ENCODE results near the gene PSD2.

PSD2 gene

DNA sequence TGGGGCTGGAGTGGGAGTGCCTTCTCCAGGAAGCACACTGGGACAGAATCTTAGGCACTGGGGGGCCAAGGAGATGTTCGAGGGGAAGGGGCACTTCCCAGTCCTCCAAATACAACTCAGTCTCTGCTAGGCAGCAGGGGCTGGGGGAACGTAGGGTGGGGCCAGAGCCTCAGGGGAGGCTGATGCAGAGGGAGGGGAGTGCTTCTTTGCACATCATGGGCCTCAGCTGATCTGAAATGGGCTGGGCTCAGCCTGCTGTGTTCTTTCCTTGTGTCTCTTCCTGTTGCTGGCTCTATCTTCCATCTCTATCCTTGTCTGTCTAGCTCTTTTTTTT, 15.6 kb downstream of the PSD2 start:
- no peak for DNase-seq (ENCODE audit: low spot score)

DNA sequence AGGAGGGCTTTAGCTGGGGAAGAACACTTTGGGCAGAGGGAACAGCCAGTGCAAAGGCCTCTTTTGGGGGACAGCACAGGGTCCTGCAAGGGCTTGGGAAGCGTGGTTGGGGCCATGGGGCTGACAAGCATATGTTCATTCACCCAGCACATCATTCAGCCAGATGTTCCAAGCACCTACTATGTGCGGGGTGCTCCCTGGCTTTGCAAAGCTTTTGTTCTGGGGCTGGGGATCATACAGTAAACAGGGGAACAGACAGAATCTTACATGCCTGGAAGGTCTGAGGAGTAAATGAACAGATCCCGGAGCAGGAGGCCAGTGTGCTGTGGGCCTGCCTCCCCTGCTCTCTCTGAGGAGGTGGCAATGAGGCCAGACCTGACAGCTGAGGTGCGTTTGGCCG, 16.7 kb downstream of the PSD2 start:
- no peak for DNase-seq (ENCODE audit: low spot score)

DNA sequence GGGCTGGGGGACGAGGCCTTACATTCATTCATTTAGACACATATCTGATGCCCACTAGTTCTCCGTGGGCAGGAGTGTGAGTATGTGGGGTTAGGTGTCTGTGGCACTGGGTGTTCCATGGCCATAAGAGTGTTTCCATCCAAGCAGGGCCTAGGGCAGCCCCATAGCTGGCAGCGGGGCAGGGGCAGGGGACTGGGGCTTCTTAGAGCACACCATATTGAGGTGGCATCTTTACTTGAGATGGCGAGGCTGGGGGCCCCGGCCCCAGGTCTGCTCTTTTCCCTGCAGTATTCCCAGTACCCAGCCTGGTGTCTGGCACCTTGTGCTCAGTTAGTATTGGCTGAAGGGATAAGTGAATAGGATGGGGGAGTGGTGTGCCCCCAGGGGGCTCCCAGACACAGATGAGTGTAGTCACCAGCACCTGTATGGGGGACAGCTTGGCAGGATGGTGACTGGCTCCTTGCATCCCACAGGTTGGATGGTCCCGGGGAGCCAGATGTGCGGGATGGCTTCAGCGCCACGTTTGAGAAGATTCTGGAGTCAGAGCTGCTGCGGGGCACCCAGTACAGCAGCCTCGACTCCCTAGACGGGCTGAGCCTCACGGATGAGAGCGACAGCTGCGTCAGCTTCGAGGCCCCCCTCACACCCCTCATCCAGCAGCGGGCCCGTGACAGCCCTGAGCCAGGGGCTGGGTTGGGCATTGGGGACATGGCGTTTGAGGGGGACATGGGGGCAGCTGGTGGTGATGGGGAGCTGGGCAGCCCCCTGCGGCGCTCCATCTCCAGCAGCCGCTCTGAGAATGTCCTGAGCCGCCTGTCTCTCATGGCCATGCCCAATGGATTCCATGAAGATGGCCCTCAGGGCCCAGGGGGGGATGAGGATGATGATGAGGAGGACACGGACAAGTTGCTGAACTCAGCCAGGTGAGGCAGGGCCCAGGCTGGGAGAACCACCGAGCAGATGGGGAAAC, 17.5 kb downstream of the PSD2 start:
- DNase-seq (ENCODE audit: low spot score) = no peak

DNA sequence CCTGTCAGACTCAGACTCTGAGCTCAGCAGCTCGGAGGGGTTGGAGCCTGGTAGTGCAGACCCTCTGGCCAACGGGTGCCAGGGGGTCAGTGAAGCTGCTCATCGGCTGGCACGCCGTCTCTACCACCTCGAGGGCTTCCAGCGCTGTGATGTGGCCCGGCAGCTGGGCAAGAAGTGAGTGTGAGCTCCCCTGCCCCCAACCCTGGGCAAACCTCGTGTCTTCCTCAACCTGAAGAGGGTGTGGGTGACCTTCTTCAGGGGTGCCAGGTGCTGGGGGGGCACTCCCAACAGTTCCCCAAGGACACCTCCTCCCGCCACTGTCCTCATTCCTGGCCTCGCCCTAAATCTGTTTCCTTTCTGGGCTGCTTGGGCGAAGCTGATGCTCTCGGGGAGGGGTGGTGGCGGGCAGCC, 18.6 kb downstream of the PSD2 start:
- DNase-seq (ENCODE audit: low spot score) = no peak

DNA sequence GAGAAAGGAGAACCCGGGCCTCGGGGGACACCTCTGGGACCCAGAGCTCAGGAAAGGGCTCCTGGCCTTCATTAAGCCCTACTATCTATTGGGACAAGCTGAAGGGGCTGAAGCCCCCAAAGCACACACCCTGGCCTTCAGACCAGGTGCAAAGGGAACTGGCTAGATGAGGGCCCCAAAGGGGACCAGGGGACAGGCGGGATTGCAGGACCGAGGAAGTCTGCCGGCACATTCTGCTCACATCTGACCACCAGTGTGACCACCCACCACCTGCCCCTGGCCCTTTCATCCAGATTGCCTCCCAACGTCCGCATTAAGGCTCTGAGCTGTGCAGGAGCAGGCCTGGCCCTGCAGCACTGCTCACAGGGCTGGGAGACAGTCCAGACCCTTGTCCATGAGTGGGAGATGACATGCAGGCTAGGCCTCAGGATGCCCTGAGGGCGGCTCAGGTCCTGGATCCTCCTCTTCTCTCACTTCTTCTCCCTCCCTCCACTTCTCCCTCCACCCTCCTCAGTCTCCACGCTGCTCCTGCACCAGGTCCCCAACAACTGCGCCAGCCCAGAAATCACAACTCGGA, 19.2 kb downstream of the PSD2 start:
- DNase-seq (ENCODE audit: low spot score) = no peak

DNA sequence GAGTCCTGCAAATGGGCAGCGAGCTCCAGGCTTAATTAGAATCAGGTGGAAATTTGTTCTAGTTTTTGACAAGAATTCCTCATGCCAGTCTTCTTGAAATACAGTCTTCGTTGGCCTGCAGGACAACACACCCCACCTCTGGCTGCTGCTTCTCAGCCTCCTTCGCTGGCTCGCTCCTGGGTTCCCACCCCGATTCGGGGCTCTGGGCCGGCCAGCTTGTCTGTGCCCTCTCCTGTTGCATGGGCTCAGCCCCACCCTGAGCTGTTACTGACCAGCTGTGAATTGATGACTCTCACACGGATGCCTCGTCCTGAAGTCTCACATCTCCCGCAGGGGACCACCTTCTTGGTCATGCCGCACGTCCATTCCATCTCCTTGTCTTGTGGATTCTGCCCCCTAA, 21.0 kb downstream of the PSD2 start:
- no peak for DNase-seq (ENCODE audit: low spot score)

DNA sequence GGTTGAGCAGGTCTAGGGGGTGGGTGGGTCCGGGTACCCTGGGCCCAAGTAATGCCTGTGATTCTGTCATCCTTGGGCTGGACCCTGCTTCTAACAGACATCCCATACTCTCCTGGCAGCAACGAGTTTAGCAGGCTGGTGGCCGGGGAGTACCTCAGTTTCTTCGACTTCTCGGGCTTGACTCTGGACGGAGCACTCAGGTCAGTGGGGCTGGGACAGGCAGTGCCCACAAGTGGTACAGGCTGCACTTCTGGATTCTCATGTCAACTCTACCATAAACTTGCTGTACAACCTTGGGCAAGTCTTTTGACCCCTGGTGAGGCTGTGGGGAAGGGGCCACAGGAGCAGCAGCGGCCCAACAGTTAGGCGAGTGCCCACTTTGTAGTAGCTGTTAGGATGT, 21.8 kb downstream of the PSD2 start:
- DNase-seq (ENCODE audit: low spot score) = no peak

DNA sequence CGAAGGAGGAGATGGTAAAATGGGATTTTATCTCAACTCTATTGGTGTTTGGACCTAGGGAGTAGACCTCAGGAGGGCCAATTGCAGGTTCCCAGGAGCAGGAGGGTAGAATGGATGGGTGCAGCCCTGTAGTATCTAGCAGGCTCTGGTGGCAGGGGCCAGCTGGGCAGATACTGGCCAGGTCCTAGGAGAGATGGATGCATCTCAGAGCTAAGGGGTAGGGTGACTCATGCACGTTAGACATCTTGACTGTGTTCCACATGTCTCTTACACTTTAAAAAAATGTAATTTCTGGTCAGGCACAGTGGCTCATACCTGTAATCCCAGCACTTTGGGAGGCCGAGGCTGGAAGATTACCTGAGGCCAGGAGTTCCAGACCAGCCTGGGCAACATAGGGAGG, 22.4 kb downstream of the PSD2 start:
- DNase-seq (ENCODE audit: low spot score) = no peak

DNA sequence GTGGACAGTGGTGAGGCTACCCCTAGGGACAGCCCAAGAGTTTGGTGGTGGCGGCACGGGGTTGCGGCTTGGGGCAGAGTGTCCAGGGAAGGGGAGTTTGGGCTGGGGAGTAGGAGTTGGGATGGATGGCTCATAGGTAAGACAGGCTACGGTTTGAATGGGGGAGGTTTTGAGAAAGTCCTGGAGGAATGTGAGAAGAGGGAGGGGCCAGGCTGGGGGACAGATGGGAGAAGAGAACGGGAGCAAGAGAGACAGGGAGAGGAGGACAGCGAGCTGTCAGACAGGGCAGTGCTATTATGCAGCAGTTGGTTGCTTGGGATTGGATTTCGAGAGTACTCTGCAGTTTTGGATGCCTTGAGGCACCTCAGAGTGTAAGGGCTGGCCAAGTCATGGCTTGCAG, 24.5 kb downstream of the PSD2 start:
- DNase-seq (ENCODE audit: low spot score) = no peak

DNA sequence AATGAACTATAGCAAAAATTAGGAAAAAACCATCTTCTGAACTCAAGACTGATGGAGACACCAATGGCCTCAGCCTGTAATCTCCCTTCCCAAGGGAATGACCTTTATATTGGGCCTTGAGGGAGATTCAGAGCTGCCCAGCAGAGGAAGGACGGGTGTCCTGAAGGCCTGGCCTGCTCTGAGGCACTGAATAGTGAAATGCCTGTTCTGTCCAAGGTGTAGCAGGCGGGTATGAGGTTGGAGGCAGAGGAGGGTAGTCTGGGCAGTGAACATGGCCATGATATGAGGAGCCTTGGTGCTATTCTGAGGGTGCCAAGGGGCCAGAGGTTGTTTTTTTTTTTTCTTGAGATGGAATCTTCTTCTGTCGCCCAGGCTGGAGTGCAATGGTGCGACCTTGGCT, 25.0 kb downstream of the PSD2 start:
- DNase-seq (ENCODE audit: low spot score) = no peak

DNA sequence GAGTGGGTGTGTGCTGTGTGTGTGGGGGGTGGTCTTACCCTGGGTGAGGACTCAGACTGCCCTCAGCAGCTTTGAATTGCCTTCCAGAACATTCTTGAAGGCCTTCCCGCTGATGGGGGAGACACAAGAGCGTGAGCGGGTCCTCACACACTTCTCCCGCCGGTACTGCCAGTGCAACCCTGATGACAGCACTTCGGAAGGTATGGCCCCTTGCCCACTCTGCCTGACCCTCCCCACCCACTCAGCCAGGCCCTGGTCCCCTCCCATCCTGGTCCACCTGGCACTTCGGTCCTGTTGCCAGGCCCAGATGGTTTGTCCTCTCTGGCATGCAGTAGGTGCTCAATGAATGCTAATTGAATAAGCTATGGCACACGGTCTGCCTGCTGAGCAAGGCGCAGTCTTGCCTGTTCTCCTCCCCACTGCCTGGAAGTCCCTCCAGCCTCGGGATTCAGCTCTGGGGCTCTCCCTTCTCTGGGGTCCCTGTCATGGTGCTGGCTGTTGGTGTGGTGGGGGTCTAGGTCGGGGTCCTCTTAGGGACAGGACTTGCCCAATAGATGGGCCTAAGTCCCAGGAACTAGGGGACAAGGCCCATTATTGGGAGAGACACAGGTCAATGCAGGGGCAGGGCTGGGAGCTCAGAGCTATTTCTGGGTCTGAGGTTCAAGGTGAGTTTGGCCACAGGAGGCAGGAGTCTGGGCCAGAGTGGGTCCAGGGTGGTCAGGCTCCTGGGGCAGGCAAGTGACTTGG, 26.4 kb downstream of the PSD2 start:
- no peak for DNase-seq (ENCODE audit: low spot score)

DNA sequence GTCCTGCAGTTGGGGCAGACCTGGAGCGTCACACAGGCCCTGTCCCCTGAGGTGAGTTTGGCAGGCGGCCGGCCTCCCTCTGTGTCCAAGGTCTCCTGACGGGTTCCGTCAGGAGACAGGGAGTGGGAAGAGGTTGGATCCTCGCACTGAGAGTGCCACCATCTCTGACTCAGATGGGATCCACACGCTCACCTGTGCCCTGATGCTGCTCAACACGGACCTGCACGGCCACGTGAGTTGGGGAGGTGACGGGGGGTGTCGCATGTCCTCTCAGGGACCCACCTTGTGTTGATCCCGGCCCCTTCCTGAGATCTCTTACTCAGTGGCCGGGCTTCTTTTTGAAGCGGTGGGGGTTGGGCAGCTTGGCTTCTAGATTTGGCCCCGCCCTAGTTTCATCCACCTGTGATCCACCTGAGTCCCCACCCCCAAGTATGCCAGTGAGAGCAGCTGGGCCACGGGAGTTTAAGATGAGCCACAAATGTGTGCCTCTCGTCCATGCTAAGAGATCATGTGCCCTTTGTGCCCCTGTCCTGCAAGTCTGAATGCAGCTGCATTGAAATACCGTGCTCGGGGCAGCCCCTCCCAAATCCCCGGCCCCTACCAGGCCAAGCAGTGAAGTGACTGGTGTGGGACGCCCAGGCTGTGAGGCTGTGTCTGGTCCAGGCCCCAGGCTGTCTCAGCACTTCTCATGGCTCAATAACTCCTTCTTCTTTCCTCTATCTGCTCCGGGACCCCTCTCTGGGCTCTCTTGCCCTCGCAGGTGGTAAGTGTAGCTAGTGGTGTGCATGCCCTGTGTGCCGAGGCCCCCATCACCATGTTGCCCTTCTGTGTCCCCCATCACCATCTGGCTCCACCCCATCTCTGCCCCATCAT, 27.2 kb downstream of the PSD2 start:
- no peak for DNase-seq (ENCODE audit: low spot score)

DNA sequence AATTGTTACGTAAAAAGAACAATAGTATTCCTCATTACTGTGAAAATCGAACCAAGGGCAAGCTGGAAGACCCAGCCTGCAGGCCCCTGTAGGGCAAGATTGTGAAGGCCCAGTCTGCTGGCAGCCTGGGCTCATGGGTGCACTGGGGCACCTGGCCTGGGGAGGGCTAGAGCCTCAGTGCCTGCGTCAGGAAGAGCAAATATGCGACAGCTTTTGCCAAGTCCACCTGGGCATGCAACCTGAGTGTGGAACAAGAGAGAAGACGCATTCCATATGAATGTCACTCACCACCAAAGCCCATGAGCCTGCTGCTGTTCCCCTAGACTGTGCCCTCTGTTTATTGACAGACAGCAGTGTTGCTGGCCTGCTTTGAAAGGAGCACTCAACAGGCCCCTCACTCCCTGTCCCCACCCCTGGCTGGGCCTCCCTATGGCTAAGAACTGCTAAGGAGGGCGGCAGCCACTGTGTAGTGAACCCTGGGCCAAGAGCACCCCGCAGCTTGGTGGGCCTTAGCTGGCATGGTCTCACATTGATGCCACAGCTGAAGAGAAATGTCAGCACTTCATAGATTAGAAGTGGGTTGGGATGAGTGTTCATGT, 28.2 kb downstream of the PSD2 start:
- no peak for DNase-seq (ENCODE audit: low spot score)

DNA sequence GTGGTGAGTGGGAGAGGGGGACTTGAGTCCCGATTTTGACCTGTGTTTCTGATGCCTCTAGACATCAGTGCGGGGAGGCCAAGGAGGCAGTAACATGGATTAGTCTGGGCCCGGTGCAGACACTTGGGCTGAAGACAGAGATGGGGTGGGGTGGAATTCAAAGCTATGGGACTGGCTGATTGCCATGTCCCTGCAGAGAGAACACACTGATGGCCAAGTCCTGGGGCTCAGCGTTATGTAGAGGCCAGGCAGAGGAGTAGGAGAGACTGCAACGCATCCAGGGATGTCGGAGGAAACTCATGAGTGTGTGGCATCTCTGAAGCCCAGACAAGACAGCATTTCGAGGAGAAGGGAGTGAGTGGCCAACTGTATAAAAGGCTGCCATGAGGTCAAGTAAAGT, 30.1 kb downstream of the PSD2 start:
- no peak for DNase-seq (ENCODE audit: low spot score)

DNA sequence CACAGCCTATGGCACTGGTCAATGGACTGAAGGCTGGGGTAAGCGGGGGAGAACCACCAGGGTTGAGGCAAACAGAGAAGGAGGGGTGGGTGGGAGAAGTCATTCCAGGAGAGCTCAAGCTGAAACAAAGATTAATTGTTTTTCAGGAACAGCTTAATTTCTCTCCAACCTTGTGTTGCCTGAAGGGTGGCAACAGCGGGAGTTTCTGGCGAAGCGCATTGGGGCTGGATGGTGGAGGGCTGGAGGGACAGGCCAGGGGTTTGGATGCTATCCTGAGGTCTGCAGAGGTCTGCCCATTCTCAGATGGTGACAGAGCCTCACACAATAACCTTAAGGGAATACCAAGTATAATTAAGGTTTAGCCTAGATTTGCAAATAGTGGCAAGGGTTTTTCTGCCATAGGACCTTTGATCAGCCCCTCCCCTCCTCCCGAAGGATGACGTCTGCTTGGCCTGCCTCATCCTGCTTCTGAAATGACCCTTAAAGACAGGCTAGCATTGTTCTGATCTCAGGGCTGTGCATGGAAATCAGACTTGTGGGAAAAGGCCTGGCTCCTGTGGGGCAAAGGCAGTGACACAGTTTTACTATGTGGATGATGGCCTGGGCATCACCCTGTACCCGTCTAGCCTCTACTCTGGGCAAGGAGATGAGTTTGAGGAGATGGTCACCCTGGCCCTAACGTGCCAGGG, 32.7 kb downstream of the PSD2 start:
- DNase-seq (ENCODE audit: low spot score) = no peak

DNA sequence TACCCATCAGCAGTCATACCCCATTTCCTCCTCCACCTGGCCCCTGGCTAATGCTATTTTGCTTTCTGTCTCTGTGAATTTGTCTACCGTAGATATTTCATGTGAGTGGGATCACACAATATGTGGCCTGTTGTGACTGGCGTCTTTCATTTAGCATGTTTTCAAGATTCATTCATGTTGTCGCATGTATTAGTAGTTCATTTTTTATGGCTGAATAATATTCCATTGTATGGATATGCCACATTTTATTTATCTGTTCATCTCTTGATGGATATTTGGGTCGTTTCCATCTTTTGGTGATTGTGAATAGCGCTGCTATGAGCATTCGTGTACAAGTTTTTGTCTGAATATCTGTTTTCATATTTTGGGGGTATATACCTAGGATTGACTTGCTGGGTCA, 33.9 kb downstream of the PSD2 start:
- no peak for DNase-seq (ENCODE audit: low spot score)

DNA sequence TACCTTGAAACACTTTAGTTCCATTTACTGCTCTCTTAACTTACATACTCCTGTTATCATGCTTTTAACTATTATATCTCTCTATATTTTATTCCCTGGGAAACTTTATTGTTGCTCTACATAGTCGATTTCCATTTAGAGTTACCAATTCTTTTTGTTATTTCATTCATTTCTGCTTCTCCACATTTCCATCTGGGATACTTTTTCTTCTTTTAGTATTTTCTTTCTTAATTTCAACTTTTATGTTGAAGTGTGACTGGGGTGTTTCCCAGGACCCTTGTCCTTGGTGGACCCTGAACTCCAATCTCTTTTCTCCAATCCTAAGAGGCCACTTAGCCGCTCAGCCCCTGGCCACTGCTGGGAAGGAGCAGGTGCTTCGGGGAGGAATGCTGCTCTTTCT, 36.0 kb downstream of the PSD2 start:
- no peak for DNase-seq (ENCODE audit: low spot score)

DNA sequence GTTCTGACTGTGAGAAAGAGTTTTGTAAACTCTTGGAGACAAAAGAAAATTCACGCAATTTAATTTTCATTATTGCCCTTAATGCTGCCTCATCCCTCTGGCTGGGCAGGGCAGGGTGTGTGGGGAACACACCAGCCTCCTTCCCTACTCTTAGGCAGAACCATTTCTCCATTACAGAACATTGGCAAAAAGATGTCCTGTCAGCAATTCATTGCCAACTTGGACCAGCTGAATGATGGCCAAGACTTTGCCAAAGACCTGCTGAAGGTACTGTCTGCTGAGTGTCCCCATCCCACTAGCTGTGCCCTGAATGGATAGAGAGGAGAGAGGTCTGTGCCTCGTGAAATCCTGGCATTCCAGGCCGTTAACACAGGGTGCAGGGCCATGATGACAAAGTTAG, 37.9 kb downstream of the PSD2 start:
- no peak for DNase-seq (ENCODE audit: low spot score)

DNA sequence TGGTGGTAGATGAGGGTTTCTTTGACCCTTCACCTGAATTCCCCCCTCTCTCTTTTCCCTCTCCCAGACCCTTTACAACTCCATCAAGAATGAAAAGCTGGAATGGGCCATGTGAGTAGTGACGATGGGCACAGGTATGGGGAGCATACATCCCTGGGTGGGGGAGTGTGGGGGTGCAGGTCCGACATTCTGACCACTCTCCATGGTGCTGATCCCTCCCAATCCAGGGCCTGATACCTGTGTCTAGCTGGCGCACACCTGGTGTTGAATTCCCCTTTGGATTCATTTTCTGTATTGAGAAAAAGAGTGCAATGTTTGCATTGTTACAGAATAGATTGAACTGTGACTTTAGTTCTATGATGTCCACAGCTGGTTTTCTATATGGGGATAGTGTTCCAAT, 40.0 kb downstream of the PSD2 start:
- DNase-seq (ENCODE audit: low spot score) = peak; percentile 82

DNA sequence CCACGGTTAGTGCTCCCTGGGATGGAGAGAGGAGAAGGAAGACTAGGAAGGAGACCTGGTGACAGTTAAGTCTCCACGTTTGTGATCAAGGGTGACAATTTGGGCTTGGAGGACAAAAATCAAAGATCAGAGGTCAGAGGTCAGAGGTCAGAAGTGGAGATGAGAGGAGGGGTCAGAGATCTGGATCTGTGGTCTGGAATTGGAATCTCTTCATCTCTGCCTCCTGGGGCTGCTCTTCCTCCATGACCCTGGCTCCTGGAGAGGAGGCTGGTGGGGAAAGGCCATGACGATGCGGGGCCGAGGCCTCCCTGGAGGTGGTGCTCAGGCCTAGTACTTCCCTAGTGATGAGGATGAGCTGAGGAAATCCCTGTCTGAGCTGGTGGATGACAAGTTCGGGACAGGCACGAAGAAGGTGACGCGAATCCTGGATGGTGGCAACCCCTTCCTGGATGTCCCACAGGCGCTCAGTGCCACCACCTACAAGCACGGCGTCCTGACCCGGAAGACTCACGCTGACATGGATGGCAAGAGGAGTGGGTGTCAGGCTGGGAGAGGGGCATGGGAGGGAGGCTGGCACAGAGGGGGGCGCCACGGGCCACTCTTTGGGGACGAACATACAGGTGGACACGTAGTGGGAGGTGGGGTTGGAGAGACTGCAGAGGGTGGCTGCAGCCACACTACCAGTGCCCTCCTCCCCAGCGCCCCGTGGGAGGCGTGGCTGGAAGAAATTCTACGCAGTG, 41.0 kb downstream of the PSD2 start:
- no peak for DNase-seq (ENCODE audit: low spot score)

Measured in iPS-NIHi11 (cell line).